WTC11 (cell line): ENCODE results near the gene CDC5L. TPM values are rescaled to one million over a fixed set of nuclear protein-coding genes. Genes with fewer than 3 reads are reported as not detected.
A peak's percentile ranks its signal among the peaks of the same experiment; 100 is the strongest.

ENCODE experiments used
- ATAC-seq: fragments of 200-7000 bp; cut with Tn5 transposase; 2 replicates; pipeline ENCODE4 v1.10.0; 2021; ENCODE audit warnings: mild to moderate bottlenecking, moderate library complexity
- CTCF ChIA-PET: fragments of 300-600 bp; sonication (Branson Sonifier 250); formaldehyde crosslinking; loops from one replicate; lab custom pipeline; 2021; ENCODE audit warnings: antibody characterized with exemption; lab: Charles Lee
- POLR2A ChIA-PET: fragments of 350-600 bp; sonication (Branson Sonifier 250); formaldehyde crosslinking; loops from one replicate; lab custom pipeline; 2021; ENCODE audit warnings: antibody characterized with exemption; lab: Charles Lee
- DNase-seq: peaks from one replicate; pipeline ENCODE4 v3.0.0; 2021; ENCODE audit warnings: low spot score
- H3K27ac Mint-ChIP-seq: 2 replicates; pipeline ENCODE4 v1.8.0; 2021; ENCODE audit warnings: mixed read lengths
- H3K27me3 Mint-ChIP-seq: 2 replicates; pipeline ENCODE4 v1.8.0; 2021; ENCODE audit warnings: low read depth, mild to moderate bottlenecking, moderate library complexity, mixed read lengths
- H3K36me3 Mint-ChIP-seq: 2 replicates; pipeline ENCODE4 v1.8.0; 2021; ENCODE audit warnings: mixed read lengths
- H3K4me1 Mint-ChIP-seq: 2 replicates; pipeline ENCODE4 v1.8.0; 2022; ENCODE audit warnings: mixed read lengths
- H3K4me3 Mint-ChIP-seq: 2 replicates; pipeline ENCODE4 v1.8.0; 2021; ENCODE audit warnings: mild to moderate bottlenecking, moderate library complexity, mixed read lengths
- H3K9me3 Mint-ChIP-seq: 2 replicates; pipeline ENCODE4 v1.8.0; 2021; ENCODE audit warnings: mixed read lengths
- CREB1 ChIP-seq: sonication (generic); formaldehyde crosslinking; IDR thresholded peaks from 2 replicates; pipeline ENCODE4 v1.8.0; 2023; ENCODE audit warnings: mild to moderate bottlenecking, missing genetic modification reagents
- EMX1 ChIP-seq: fragments of 250-450 bp; sonication (Bioruptor Pico); IDR thresholded peaks from 2 replicates; pipeline ENCODE4 v1.8.0; 2021; ENCODE audit warnings: mild to moderate bottlenecking
- ESRRA ChIP-seq: sonication (generic); formaldehyde crosslinking; IDR thresholded peaks from 2 replicates; pipeline ENCODE4 v1.8.1; 2022; ENCODE audit warnings: mild to moderate bottlenecking, missing genetic modification reagents, borderline replicate concordance
- GTF2I ChIP-seq: fragments of 250-450 bp; sonication (Bioruptor Pico); conservative IDR thresholded peaks from 2 replicates; pipeline ENCODE4 v1.4.0; 2021; ENCODE audit warnings: mild to moderate bottlenecking
- KAT7 ChIP-seq: sonication (generic); formaldehyde crosslinking; IDR thresholded peaks from 2 replicates; pipeline ENCODE4 v1.8.1; 2023; ENCODE audit warnings: missing genetic modification reagents, mild to moderate bottlenecking, borderline replicate concordance
- NFYB ChIP-seq: sonication (generic); formaldehyde crosslinking; conservative IDR thresholded peaks from 2 replicates; pipeline ENCODE4 v1.8.0; 2022; ENCODE audit warnings: low read depth, missing genetic modification reagents
- NR3C1 ChIP-seq: sonication (generic); formaldehyde crosslinking; conservative IDR thresholded peaks from 2 replicates; pipeline ENCODE4 v1.8.1; 2023; ENCODE audit warnings: low read depth, mild to moderate bottlenecking, missing genetic modification reagents
- SMAD3 ChIP-seq: sonication (generic); formaldehyde crosslinking; IDR thresholded peaks from 2 replicates; pipeline ENCODE4 v1.8.0; 2022; ENCODE audit warnings: missing genetic modification reagents, mild to moderate bottlenecking, borderline replicate concordance
- SMAD4 ChIP-seq: sonication (generic); formaldehyde crosslinking; IDR thresholded peaks from 2 replicates; pipeline ENCODE4 v1.8.0; 2022; ENCODE audit warnings: mild to moderate bottlenecking, missing genetic modification reagents
- ZNF232 ChIP-seq: sonication (generic); formaldehyde crosslinking; IDR thresholded peaks from 2 replicates; pipeline ENCODE4 v1.8.0; 2022; ENCODE audit warnings: mild to moderate bottlenecking, missing genetic modification reagents
- ZNF263 ChIP-seq: sonication (generic); formaldehyde crosslinking; IDR thresholded peaks from 2 replicates; pipeline ENCODE4 v1.8.1; 2022; ENCODE audit warnings: low read depth, mild to moderate bottlenecking, moderate library complexity, missing genetic modification reagents
- ZNF317 ChIP-seq: sonication (generic); formaldehyde crosslinking; IDR thresholded peaks from 2 replicates; pipeline ENCODE4 v1.8.1; 2023; ENCODE audit warnings: low read depth, mild to moderate bottlenecking, moderate library complexity, missing genetic modification reagents, borderline replicate concordance
- total RNA-seq: library from RNA; stranded (reverse); gene quantifications from 3 replicates; pipeline ENCODE4 v1.2.3, GENCODE V29; 2021
- TF ChIP-seq, protein P1 (sequence below): sonication (generic); formaldehyde crosslinking; IDR thresholded peaks from 2 replicates; pipeline ENCODE4 v1.8.1; 2022; ENCODE audit warnings: low read depth, missing genetic modification reagents, borderline replicate concordance
- TF ChIP-seq, protein P2 (sequence below): sonication (generic); formaldehyde crosslinking; IDR thresholded peaks from 2 replicates; pipeline ENCODE4 v1.8.1; 2023; ENCODE audit warnings: mild to moderate bottlenecking, moderate library complexity, missing genetic modification reagents
- TF ChIP-seq, protein P3 (sequence below): fragments of 250-450 bp; sonication (Bioruptor Pico); IDR thresholded peaks from 2 replicates; pipeline ENCODE4 v1.8.0; 2021; ENCODE audit warnings: mild to moderate bottlenecking
- TF ChIP-seq, protein P4 (sequence below): fragments of 250-450 bp; sonication (Bioruptor Pico); conservative IDR thresholded peaks from 2 replicates; pipeline ENCODE4 v1.9.0; 2021; ENCODE audit warnings: mild to moderate bottlenecking

CDC5L gene
- total RNA-seq, 1 experiment from 2014 or later, result 23.5 TPM

DNA sequence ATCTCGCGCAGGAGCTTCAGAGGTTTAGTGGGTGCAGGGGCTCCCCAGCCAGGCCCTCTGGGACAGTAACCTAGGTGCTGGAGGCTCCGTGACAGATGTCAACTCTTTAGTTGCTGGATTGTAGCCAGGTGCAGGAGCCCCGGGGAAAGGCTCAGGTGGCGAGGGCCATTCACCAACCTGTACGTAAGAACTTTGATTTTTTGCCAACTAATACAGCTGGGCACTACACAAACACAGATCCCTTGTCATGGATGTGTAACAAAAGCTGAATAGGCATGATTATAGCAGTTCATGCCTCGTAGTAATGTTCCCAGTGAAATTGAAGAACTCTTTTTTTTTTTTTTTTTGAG is 82.6 kb downstream of the CDC5L start:
- no peaks in the 10 kb centered on the region for H3K36me3 Mint-ChIP-seq
- H3K9me3 Mint-ChIP-seq, result no peaks in the 10 kb centered on the region
- peaks cover 31% of the 10 kb centered on the region for H3K4me1 Mint-ChIP-seq
- ChIA-PET CTCF (interaction anchor here (0.6 to 2.4 kb wide), 25 partner anchors 9 to 1452 kb away, joined by 3 to 38 read pairs (median 5); no protein-coding TSS in a partner anchor), POLR2A (no interaction called here)
- DNase-seq (no peak), ATAC-seq (peak; percentile 29)
- H3K27me3 Mint-ChIP-seq, result peaks cover under 1% of the 10 kb centered on the region; the same call in 1 of the 2 replicates
- H3K27ac Mint-ChIP-seq, result no peak overlapping the region
- TF ChIP-seq, protein P1, sequence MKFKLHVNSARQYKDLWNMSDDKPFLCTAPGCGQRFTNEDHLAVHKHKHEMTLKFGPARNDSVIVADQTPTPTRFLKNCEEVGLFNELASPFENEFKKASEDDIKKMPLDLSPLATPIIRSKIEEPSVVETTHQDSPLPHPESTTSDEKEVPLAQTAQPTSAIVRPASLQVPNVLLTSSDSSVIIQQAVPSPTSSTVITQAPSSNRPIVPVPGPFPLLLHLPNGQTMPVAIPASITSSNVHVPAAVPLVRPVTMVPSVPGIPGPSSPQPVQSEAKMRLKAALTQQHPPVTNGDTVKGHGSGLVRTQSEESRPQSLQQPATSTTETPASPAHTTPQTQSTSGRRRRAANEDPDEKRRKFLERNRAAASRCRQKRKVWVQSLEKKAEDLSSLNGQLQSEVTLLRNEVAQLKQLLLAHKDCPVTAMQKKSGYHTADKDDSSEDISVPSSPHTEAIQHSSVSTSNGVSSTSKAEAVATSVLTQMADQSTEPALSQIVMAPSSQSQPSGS (CRISPR knock-in tag), result no peak
- TF ChIP-seq NR3C1 (CRISPR knock-in tag), result no peak
- no peak overlapping the region for H3K4me3 Mint-ChIP-seq

DNA sequence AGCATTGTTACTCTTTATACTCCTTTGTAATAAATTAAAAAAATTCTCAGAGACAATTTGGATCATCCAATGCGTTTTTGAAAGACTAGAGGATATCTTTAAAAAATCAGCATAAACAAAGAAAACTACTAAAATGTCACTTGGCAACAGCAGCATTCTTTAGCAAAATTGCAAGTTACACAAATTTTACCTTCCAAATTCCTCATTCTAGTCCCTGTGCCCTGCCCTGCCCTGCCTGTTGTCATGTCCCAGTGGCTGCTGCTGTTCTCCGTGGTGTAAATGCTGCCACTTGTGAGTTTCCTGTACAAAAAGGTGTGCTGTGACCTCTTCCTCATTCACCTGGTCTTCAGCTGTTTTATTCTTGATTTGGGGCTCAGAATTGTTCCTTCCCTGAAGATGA is 83.2 kb downstream of the CDC5L start:
- Mint-ChIP-seq H3K9me3 (no peaks in the 10 kb centered on the region), H3K4me3 (no peak overlapping the region), H3K27ac (no peak overlapping the region), H3K4me1 (peaks cover 36% of the 10 kb centered on the region), H3K27me3 (peaks cover 2% of the 10 kb centered on the region; the same call in 1 of the 2 replicates), H3K36me3 (no peaks in the 10 kb centered on the region)
- DNase-seq (no peak), ATAC-seq (no peak)
- TF ChIP-seq NFYB (no peak), KAT7 (CRISPR knock-in tag) (no peak), ZNF263 (no peak), EMX1 (CRISPR knock-in tag) (no peak), SMAD4 (CRISPR knock-in tag) (no peak), ZNF317 (CRISPR knock-in tag) (no peak), GTF2I (CRISPR knock-in tag) (no peak), ESRRA (CRISPR knock-in tag) (no peak), CREB1 (CRISPR knock-in tag) (no peak), ZNF232 (CRISPR knock-in tag) (no peak)
- TF ChIP-seq, protein P2, sequence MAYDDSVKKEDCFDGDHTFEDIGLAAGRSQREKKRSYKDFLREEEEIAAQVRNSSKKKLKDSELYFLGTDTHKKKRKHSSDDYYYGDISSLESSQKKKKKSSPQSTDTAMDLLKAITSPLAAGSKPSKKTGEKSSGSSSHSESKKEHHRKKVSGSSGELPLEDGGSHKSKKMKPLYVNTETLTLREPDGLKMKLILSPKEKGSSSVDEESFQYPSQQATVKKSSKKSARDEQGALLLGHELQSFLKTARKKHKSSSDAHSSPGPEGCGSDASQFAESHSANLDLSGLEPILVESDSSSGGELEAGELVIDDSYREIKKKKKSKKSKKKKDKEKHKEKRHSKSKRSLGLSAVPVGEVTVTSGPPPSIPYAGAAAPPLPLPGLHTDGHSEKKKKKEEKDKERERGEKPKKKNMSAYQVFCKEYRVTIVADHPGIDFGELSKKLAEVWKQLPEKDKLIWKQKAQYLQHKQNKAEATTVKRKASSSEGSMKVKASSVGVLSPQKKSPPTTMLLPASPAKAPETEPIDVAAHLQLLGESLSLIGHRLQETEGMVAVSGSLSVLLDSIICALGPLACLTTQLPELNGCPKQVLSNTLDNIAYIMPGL, result no peak
- TF ChIP-seq, protein P3, sequence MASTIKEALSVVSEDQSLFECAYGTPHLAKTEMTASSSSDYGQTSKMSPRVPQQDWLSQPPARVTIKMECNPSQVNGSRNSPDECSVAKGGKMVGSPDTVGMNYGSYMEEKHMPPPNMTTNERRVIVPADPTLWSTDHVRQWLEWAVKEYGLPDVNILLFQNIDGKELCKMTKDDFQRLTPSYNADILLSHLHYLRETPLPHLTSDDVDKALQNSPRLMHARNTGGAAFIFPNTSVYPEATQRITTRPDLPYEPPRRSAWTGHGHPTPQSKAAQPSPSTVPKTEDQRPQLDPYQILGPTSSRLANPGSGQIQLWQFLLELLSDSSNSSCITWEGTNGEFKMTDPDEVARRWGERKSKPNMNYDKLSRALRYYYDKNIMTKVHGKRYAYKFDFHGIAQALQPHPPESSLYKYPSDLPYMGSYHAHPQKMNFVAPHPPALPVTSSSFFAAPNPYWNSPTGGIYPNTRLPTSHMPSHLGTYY (CRISPR knock-in tag), result no peak
- TF ChIP-seq, protein P4, sequence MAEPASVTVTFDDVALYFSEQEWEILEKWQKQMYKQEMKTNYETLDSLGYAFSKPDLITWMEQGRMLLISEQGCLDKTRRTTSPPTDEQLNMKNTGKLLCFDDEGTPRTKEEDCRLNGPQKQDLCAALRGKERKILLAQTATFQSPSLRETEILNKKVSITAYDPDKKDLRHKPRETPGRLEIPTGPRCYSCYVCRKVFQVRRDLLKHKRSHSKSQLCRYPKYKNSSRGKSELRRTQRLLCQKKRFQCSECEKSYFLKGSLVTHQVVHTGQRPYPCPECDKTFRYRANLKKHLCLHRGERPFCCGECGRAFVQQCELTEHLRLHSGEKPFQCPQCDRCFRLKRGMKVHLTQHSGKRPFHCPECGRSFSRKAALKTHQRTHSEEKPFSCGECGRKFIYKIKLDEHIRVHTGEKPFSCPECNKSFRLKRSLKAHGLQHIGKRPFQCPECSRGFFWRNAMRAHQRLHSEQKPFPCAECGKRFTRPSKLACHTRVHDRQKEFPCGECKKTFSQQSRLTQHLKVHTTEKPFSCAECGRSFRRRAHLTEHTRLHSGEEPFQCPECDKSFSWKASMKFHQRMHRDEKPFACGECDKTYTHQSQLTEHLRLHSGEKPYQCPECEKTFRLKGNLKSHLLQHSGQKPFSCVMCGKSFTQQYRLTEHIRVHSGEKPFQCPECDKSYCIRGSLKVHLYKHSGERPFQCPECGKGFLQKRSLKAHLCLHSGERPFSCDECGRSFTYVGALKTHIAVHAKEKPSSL (CRISPR knock-in tag), result no peak
- ChIA-PET POLR2A (no interaction called here), CTCF (interaction anchor here (0.7 to 2.4 kb wide), 7 partner anchors 11 to 1452 kb away, joined by 3 to 38 read pairs (median 4); no protein-coding TSS in a partner anchor)

DNA sequence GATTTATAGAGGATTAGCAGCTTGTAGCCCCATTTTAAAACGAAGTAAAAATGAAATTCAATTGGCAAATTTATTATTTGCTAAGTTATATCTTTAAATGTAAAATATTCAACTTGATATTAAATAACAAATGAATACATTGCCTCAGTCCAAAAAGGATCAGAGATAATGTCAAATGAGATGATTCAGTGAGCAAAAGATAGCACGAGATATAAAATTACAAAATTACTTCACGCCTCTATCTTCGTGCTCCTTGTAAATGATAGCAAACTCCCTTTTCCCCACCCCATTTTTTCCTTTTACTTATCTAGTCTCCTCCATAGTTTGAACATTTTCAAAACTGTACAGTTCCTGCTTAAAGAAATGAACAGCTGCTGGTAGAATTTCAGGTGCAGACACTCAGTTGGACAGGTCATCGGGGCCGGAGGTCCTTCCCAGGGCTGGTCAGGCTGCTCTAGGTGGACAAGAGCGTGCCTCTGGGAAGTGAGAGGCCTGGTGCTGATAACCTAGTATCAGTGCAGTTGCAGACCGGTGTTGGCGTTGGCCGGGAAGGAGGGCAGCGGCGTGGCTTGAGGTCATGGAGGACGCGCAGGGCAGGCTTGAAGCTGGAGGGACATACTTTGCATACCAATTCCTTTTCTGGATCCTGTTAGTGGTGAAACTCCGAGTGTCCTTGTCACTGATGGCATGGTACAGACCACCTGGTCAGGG is 83.9 kb downstream of the CDC5L start:
- H3K4me1 Mint-ChIP-seq, result peaks cover 39% of the 10 kb centered on the region
- TF ChIP-seq SMAD4 (CRISPR knock-in tag), result no peak
- TF ChIP-seq SMAD3 (CRISPR knock-in tag), result no peak
- TF ChIP-seq ESRRA (CRISPR knock-in tag), result no peak
- peaks cover 2% of the 10 kb centered on the region; the same call in 1 of the 2 replicates for H3K27me3 Mint-ChIP-seq
- CTCF ChIA-PET, result interaction anchor here (1.0 to 2.4 kb wide), 2 partner anchors 122 to 160 kb away, joined by 3 to 31 read pairs; no protein-coding TSS in a partner anchor
- no peak overlapping the region for H3K27ac Mint-ChIP-seq
- no peaks in the 10 kb centered on the region for H3K9me3 Mint-ChIP-seq
- no peak for ATAC-seq
- POLR2A ChIA-PET, result no interaction called here
- H3K36me3 Mint-ChIP-seq, result no peaks in the 10 kb centered on the region
- DNase-seq, result no peak
- H3K4me3 Mint-ChIP-seq, result no peak overlapping the region
